Inflammatory macrophage (primary cell): Measurements from ENCODE around the gene GC.
A peak's percentile ranks its signal among the peaks of the same experiment; 100 is the strongest.
"Not testable (repeated sequence)": the region's sequence is repeated elsewhere in the genome, so short reads cannot be mapped to it uniquely, and the experiment has no call there.

Source experiments
- DNase-seq, 2 donors: peaks; one replicate each; pipeline ENCODE4 v3.0.0-alpha.2; 2020 to 2022

The GC gene

DNA sequence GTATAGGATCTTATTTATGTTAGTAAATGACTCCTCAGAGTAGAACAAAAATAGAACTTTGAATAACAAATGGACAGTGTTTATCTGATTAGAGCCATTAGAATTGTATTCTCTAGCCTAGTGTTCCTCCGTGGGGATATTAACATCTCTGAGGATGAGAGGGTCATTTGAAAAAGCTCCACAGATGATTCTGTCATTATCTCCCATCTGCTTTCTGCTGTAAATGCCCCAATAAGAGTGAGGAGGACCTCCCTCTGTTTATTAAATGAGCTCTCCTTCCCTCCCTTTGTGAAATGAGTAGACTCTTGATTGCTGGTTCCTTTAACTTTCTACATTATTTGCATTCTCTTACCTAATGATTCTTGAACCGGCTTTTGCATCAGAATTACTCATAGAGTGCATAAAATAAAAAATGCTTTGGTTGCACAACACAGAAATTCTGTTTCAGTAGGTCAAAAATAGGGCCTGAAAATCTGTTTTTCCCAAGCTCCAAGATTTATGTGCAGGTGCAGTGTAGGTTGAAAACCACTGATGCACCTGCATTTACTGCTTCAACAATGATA lies 18.0 kb downstream of the GC start:
- no peak for DNase-seq

DNA sequence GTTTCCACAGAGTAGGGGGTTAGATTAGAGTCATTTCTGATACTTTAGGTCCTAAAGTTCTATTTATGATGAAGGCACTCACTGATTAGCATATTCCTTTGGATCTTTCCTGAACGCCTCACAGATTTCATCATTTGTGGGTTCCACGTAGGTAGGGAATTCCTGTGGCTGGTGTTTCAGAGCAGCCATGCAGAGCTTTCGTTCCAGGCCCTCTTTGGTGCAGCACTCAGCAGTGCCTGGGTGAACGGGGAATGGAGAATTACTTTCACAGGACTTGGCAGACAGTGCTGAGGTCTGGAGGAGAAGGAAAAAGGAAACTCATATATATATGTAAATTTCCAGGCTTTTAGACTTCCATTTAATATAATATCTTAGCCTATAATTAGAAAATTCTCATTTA lies 18.5 kb downstream of the GC start:
- no peak for DNase-seq

DNA sequence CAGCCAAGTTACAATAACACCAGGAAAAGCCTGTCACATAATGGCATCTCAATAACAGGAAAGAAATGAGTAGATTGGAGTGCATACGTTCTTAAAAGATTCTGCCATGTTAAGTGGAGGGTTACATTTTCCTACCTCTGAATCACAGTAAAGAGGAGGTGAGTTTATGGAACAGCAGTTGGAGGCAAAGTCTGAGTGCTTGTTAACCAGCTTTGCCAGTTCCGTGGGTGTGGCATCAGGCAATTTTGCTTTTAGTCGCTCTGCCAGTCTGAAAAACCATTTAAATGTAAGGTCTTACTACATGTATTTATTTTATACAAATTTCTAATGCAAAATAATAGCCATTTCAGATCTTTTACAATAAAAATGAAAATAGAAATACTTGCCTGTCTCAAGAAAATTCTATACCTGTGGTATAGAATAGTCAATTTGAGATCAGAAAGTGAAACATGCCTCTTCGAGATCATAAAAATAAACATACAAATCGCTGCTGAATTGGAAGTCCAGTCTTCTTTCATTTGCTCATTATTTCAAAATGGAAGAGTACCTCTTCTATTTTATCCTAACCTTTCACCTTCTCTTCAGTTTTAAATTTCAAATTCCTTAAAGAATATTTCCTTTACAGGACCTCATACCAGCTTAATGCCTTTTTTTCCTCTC lies 31.4 kb downstream of the GC start:
- DNase-seq, result no peak

GRCh38 chr4:71749008-71749594 lies 34.8 kb downstream of the GC start:
- no peak for DNase-seq

GRCh38 chr4:71746379-71746778 lies 37.5 kb downstream of the GC start:
- no peak for DNase-seq

GRCh38 chr4:71738782-71739181 lies 45.1 kb downstream of the GC start:
- DNase-seq, result not testable (repeated sequence)

DNA sequence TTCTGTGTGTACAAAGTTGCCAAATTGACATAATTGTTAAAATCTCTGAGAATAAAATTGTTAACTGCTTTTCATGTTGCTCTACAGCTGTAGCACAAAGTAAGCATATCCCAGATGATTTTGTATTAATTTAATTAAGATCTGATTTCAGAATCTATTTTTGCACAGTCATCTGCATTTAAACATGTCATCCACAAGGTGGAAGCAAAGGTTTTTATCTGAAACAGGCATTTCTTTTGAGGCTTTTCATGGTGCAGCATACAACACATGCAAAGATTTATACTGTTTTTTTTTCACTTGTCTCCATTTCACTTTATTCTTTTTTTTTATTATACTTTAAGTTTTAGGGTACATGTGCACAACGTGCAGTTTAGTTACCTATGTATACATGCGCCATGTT lies 51.2 kb downstream of the GC start:
- DNase-seq, result no peak

GRCh38 chr4:71732066-71732465 lies 51.8 kb downstream of the GC start:
- no peak for DNase-seq

DNA sequence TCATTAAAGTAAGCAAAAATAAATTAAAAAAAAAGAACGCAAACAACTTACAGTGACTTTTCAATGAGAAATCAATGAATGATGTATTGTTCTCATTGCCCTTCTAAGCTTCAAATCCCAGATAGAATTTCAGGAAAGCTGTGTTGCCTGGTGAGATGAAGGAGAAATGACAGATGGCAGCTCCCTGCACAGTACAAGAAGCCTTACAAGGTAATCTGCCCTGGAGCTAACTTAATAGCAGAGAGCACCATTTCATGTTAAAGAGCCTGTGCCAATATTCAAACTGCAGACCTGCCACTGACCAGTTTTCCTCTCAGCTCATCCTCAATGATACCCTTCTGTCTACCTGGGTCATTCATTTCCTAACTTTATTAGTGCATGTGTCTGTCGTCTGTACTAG lies 54.0 kb downstream of the GC start:
- no peak for DNase-seq

- peak; percentile 20 to 27 for DNase-seq
These were observed 70.2 kb downstream of the GC start for GRCh38 chr4:71713611-71714203.

DNA sequence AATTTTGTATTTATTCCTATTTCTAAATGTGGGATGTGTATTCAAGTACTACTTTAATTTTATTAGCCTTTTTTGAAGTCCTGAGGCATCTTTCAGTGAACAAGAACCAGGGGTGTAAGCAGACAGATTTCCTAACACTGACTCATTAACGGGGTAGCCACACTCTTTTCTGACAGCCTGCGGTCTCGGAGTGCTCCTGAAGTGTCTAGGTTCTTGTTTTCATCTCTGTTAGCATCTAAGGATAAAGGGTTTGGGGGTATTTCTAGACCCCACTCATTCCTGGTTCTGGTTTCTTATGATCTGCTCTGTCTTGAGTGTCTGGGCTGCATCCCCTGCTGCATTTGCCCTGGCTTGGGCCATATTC lies 71.9 kb downstream of the GC start:
- no peak for DNase-seq

GRCh38 chr4:71711044-71711984 lies 72.6 kb downstream of the GC start:
- no peak for DNase-seq

GRCh38 chr4:71709961-71710360 lies 73.9 kb downstream of the GC start:
- DNase-seq, result no peak

- no peak for DNase-seq
These were observed 85.7 kb downstream of the GC start for GRCh38 chr4:71698141-71698540.

GRCh38 chr4:71697031-71697430 lies 86.8 kb downstream of the GC start:
- no peak for DNase-seq

DNA sequence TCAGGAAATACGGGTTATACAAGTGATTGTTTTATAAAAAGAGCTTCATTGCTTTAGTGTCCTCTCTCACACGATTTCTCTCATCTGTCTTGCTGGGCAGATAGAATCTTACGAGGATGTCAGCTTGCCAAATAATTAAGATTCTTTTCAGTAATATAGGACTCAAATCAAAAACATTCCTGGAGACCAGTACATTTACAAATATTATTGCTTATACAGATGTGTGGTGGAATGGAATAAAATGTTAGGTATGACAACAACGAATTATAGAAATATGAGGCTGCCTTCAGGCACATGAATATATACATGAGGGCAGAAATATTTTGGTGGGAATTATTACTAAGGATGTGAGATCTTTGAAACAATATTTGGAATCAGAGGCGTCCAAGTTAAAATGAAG lies 88.9 kb downstream of the GC start:
- DNase-seq, result no peak

- no peak for DNase-seq
These were observed 90.9 kb downstream of the GC start for GRCh38 chr4:71692963-71693362.

GRCh38 chr4:71692198-71692597 lies 91.7 kb downstream of the GC start:
- DNase-seq, result no peak
